HepG2 (cell line): ENCODE measurements around the gene TSKU. TPM values are rescaled to one million over a fixed set of nuclear protein-coding genes. Genes with fewer than 3 reads are reported as not detected.
A peak's percentile ranks its signal among the peaks of the same experiment; 100 is the strongest.

Source experiments
- ATF7-NPFF ChIP-seq: sonication (generic); formaldehyde crosslinking; IDR thresholded peaks from 2 replicates; pipeline ENCODE4 v1.8.1; 2023; ENCODE audit warnings: mild to moderate bottlenecking, low read depth, missing genetic modification reagents, moderate library complexity
- BRD4 ChIP-seq: sonication (generic); formaldehyde crosslinking; IDR thresholded peaks from 2 replicates; pipeline ENCODE4 v1.4.0; 2020; ENCODE audit warnings: missing genetic modification reagents
- CBFB ChIP-seq: sonication (generic); formaldehyde crosslinking; IDR thresholded peaks from 2 replicates; pipeline ENCODE4 v1.4.0; 2020; ENCODE audit warnings: missing genetic modification reagents
- CC2D1A ChIP-seq: sonication (generic); formaldehyde crosslinking; IDR thresholded peaks from 2 replicates; pipeline ENCODE4 v1.8.1; 2023; ENCODE audit warnings: mild to moderate bottlenecking, missing genetic modification reagents
- CREM ChIP-seq, 2 experiments: sonication (generic) in 1 of 2; formaldehyde crosslinking in 1 of 2; IDR thresholded peaks; 2 replicates each; pipeline versions ENCODE4 v1.4.0 to v1.6.1; 2016 to 2020; ENCODE audit warnings: antibody characterized with exemption in 1 of 2, mild to moderate bottlenecking in 1 of 2, missing genetic modification reagents in 1 of 2
- KLF16 ChIP-seq, 2 experiments: sonication (generic) in 1 of 2; formaldehyde crosslinking in 1 of 2; IDR thresholded peaks; 2 replicates each; pipeline versions ENCODE4 v1.6.1 to v1.8.0; 2016 to 2023; ENCODE audit warnings: missing genetic modification reagents in 2 of 2, missing compliant biosample characterization in 1 of 2
- KMT2A ChIP-seq: sonication (generic); formaldehyde crosslinking; IDR thresholded peaks from 2 replicates; pipeline ENCODE4 v1.4.0; 2020; ENCODE audit warnings: missing genetic modification reagents
- MIER2 ChIP-seq: IDR thresholded peaks from 2 replicates; pipeline ENCODE4 v1.6.1; 2016; ENCODE audit warnings: missing biosample characterization, missing genetic modification reagents
- MTF1 ChIP-seq: sonication (generic); formaldehyde crosslinking; IDR thresholded peaks from 2 replicates; pipeline ENCODE4 v1.5.0; 2020; ENCODE audit warnings: missing genetic modification reagents
- PAWR ChIP-seq: sonication (generic); formaldehyde crosslinking; IDR thresholded peaks from 2 replicates; pipeline ENCODE4 v1.4.0; 2020; ENCODE audit warnings: missing genetic modification reagents, mild to moderate bottlenecking, borderline replicate concordance
- RFXAP ChIP-seq: sonication (generic); formaldehyde crosslinking; IDR thresholded peaks from 2 replicates; pipeline ENCODE4 v1.4.0; 2020; ENCODE audit warnings: missing genetic modification reagents, borderline replicate concordance
- SALL2 ChIP-seq: sonication (generic); formaldehyde crosslinking; IDR thresholded peaks from 2 replicates; pipeline ENCODE4 v1.8.1; 2023; ENCODE audit warnings: mild to moderate bottlenecking, missing genetic modification reagents, inconsistent platforms
- ZFP36L2 ChIP-seq: sonication (generic); formaldehyde crosslinking; IDR thresholded peaks from 2 replicates; pipeline ENCODE4 v1.4.0; 2020; ENCODE audit warnings: missing genetic modification reagents
- ZNF605 ChIP-seq: sonication (generic); formaldehyde crosslinking; IDR thresholded peaks from 2 replicates; pipeline ENCODE4 v1.8.0; 2022; ENCODE audit warnings: mild to moderate bottlenecking, missing genetic modification reagents
- ZNF839 ChIP-seq: sonication (generic); formaldehyde crosslinking; IDR thresholded peaks from 2 replicates; pipeline ENCODE4 v1.4.0; 2020; ENCODE audit warnings: missing genetic modification reagents, mild to moderate bottlenecking, borderline replicate concordance
- ZNF841 ChIP-seq: sonication (generic); formaldehyde crosslinking; IDR thresholded peaks from 2 replicates; pipeline ENCODE4 v1.8.1; 2023; ENCODE audit warnings: missing genetic modification reagents, borderline replicate concordance
- ZNF883 ChIP-seq: sonication (generic); formaldehyde crosslinking; IDR thresholded peaks from 2 replicates; pipeline ENCODE4 v1.5.1; 2020; ENCODE audit warnings: mild to moderate bottlenecking, missing genetic modification reagents; ENCODE audit errors: not compliant biosample characterization
- ZZZ3 ChIP-seq: sonication (generic); formaldehyde crosslinking; IDR thresholded peaks from 2 replicates; pipeline ENCODE4 v1.4.0; 2020; ENCODE audit warnings: missing genetic modification reagents, mild to moderate bottlenecking, borderline replicate concordance
- polyA plus RNA-seq, 8 experiments: library from polyadenylated mRNA; depleted of rRNA in 3 of 8; stranded (reverse) in 7 of 8; unstranded in 1 of 8; fragments of >200 nt; fragmentation: Illumina TruSeq in 4 of 8; extraction: Trizol in 4 of 8; gene quantifications; 2 replicates each; pipeline versions ENCODE4 v1.2.1 to v1.2.3, GENCODE V29; 2011 to 2016; ENCODE audit warnings: low read depth in 4 of 8, missing spikeins in 1 of 8, mixed read lengths in 1 of 8; ENCODE audit not compliant: insufficient read depth in 1 of 8
- total RNA-seq, 5 experiments: library from RNA; depleted of rRNA; stranded (reverse); fragments of >200 nt; fragmentation: Illumina TruSeq; extraction: Trizol; gene quantifications; 2 replicates each; pipeline ENCODE4 v1.2.3, GENCODE V29; 2016; ENCODE audit warnings: low read depth in 1 of 5
- TF ChIP-seq, protein P1 (sequence below): sonication (generic); formaldehyde crosslinking; IDR thresholded peaks from 2 replicates; pipeline ENCODE4 v1.4.0; 2020; ENCODE audit warnings: low read depth, mild to moderate bottlenecking, missing genetic modification reagents
- TF ChIP-seq, protein P2 (sequence below): sonication (generic); formaldehyde crosslinking; IDR thresholded peaks from 2 replicates; pipeline ENCODE4 v1.5.1; 2020; ENCODE audit warnings: missing genetic modification reagents, mild to moderate bottlenecking, borderline replicate concordance
- TF ChIP-seq, protein P3 (sequence below): sonication (generic); formaldehyde crosslinking; IDR thresholded peaks from 2 replicates; pipeline ENCODE4 v1.4.0; 2020; ENCODE audit warnings: missing genetic modification reagents
- TF ChIP-seq, protein P4 (sequence below): sonication (generic); formaldehyde crosslinking; IDR thresholded peaks from 2 replicates; pipeline ENCODE4 v1.8.0; 2022; ENCODE audit warnings: mild to moderate bottlenecking, missing genetic modification reagents, moderate library complexity
- TF ChIP-seq, protein P5 (sequence below): IDR thresholded peaks from 2 replicates; pipeline ENCODE4 v1.6.1; 2012; ENCODE audit warnings: low read length, improper control_type of control experiment

TSKU gene
- total and polyA plus RNA-seq, 2 of the 13 experiments (the other 11 are each of a cell fraction or from before 2014, with no cell fraction given), result 20.3 to 21.4 TPM

DNA sequence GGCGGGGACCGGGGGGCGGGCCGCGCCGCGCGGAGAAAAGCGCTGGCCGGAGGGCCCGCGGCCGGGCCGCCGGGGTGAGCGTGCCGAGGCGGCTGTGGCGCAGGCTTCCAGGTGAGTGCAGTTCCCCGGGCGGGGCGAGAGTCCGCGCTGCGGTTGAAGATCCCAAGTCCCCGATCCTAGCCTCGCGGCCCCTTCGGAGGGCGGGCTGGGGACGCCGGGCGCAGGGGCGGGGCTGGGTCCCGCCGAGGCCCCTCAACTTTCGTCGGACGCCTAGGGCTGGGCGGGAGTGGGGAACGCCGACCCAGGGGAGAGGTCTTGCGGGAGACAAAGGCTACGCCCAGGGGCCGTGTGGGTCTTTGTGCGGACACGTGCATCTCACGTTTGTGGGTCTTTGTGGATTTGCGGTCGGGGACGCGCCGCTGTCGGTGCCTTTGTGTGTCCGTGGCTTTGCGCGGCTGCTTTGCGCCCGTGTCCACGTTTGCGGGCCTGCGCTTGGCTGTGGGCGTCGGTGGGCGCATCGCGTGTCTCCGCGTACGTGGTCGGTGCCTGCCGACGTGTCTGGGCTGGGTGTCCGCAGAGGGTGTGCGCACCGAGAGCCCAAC, at the start of gene TSKU (continued):
- TF ChIP-seq, protein P1, sequence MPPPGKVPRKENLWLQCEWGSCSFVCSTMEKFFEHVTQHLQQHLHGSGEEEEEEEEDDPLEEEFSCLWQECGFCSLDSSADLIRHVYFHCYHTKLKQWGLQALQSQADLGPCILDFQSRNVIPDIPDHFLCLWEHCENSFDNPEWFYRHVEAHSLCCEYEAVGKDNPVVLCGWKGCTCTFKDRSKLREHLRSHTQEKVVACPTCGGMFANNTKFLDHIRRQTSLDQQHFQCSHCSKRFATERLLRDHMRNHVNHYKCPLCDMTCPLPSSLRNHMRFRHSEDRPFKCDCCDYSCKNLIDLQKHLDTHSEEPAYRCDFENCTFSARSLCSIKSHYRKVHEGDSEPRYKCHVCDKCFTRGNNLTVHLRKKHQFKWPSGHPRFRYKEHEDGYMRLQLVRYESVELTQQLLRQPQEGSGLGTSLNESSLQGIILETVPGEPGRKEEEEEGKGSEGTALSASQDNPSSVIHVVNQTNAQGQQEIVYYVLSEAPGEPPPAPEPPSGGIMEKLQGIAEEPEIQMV (CRISPR knock-in tag), result no peak; the same call in 1 of the 2 replicates
- TF ChIP-seq CREM (IDR thresholded peaks at IDR 0.05) (no peak), CREM (CRISPR knock-in tag; IDR thresholded peaks at IDR 0.05) (no peak), KLF16 (CRISPR knock-in tag; IDR thresholded peaks at IDR 0.05) (no peak; a peak in 1 of 4 replicates), ZNF883 (CRISPR knock-in tag) (no peak), RFXAP (CRISPR knock-in tag) (no peak), MTF1 (no peak), PAWR (CRISPR knock-in tag) (no peak), ZNF839 (CRISPR knock-in tag) (no peak), ATF7-NPFF (CRISPR knock-in tag) (peak; percentile 9; the same call in 1 of the 2 replicates), CC2D1A (CRISPR knock-in tag) (no peak), MIER2 (CRISPR knock-in tag) (no peak), ZZZ3 (CRISPR knock-in tag) (no peak), KMT2A (CRISPR knock-in tag) (no peak), ZNF605 (no peak), SALL2 (no peak), BRD4 (CRISPR knock-in tag) (no peak), ZNF841 (no peak), ZFP36L2 (CRISPR knock-in tag) (no peak), CBFB (CRISPR knock-in tag) (no peak)
- TF ChIP-seq, protein P2, sequence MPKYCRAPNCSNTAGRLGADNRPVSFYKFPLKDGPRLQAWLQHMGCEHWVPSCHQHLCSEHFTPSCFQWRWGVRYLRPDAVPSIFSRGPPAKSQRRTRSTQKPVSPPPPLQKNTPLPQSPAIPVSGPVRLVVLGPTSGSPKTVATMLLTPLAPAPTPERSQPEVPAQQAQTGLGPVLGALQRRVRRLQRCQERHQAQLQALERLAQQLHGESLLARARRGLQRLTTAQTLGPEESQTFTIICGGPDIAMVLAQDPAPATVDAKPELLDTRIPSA (CRISPR knock-in tag), result no peak
- TF ChIP-seq, protein P3, sequence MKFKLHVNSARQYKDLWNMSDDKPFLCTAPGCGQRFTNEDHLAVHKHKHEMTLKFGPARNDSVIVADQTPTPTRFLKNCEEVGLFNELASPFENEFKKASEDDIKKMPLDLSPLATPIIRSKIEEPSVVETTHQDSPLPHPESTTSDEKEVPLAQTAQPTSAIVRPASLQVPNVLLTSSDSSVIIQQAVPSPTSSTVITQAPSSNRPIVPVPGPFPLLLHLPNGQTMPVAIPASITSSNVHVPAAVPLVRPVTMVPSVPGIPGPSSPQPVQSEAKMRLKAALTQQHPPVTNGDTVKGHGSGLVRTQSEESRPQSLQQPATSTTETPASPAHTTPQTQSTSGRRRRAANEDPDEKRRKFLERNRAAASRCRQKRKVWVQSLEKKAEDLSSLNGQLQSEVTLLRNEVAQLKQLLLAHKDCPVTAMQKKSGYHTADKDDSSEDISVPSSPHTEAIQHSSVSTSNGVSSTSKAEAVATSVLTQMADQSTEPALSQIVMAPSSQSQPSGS (CRISPR knock-in tag), result no peak
- TF ChIP-seq, protein P4, sequence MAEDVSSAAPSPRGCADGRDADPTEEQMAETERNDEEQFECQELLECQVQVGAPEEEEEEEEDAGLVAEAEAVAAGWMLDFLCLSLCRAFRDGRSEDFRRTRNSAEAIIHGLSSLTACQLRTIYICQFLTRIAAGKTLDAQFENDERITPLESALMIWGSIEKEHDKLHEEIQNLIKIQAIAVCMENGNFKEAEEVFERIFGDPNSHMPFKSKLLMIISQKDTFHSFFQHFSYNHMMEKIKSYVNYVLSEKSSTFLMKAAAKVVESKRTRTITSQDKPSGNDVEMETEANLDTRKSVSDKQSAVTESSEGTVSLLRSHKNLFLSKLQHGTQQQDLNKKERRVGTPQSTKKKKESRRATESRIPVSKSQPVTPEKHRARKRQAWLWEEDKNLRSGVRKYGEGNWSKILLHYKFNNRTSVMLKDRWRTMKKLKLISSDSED (CRISPR knock-in tag), result no peak
- TF ChIP-seq, protein P5, sequence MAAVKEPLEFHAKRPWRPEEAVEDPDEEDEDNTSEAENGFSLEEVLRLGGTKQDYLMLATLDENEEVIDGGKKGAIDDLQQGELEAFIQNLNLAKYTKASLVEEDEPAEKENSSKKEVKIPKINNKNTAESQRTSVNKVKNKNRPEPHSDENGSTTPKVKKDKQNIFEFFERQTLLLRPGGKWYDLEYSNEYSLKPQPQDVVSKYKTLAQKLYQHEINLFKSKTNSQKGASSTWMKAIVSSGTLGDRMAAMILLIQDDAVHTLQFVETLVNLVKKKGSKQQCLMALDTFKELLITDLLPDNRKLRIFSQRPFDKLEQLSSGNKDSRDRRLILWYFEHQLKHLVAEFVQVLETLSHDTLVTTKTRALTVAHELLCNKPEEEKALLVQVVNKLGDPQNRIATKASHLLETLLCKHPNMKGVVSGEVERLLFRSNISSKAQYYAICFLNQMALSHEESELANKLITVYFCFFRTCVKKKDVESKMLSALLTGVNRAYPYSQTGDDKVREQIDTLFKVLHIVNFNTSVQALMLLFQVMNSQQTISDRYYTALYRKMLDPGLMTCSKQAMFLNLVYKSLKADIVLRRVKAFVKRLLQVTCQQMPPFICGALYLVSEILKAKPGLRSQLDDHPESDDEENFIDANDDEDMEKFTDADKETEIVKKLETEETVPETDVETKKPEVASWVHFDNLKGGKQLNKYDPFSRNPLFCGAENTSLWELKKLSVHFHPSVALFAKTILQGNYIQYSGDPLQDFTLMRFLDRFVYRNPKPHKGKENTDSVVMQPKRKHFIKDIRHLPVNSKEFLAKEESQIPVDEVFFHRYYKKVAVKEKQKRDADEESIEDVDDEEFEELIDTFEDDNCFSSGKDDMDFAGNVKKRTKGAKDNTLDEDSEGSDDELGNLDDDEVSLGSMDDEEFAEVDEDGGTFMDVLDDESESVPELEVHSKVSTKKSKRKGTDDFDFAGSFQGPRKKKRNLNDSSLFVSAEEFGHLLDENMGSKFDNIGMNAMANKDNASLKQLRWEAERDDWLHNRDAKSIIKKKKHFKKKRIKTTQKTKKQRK, result no peak
